Suprapubic skin (tissue), 4 donors: ENCODE results near the gene AMOTL2. TPM values are rescaled to one million over a fixed set of nuclear protein-coding genes. Genes with fewer than 3 reads are reported as not detected.
A peak's percentile ranks its signal among the peaks of the same experiment; 100 is the strongest.

Experiments used
- DNase-seq, 2 donors: peaks; one replicate each; pipeline ENCODE4 v3.0.0-alpha.2; 2019; ENCODE audit warnings: low spot score in 2 of 2
- H3K27ac ChIP-seq: fragments of 200-600 bp; sonication (generic); one replicate; pipeline ENCODE4 v1.5.1; 2019
- H3K27me3 ChIP-seq: fragments of 200-600 bp; sonication (generic); one replicate; pipeline ENCODE4 v1.5.1; 2019
- H3K36me3 ChIP-seq: fragments of 200-600 bp; sonication (generic); one replicate; pipeline ENCODE4 v1.5.1; 2019
- H3K4me1 ChIP-seq: fragments of 200-600 bp; sonication (generic); one replicate; pipeline ENCODE4 v1.5.1; 2019
- H3K4me3 ChIP-seq: fragments of 200-600 bp; sonication (generic); one replicate; pipeline ENCODE4 v1.5.1; 2019; ENCODE audit warnings: mild to moderate bottlenecking
- H3K9me3 ChIP-seq: fragments of 200-600 bp; sonication (generic); one replicate; pipeline ENCODE4 v1.5.1; 2019
- CTCF ChIP-seq, 2 donors: fragments of 200-600 bp in 1 of 2; fragments of 450-650 bp in 1 of 2; sonication (generic) in 1 of 2; IDR thresholded peaks; one replicate each; pipeline ENCODE4 v1.5.1; 2016 to 2019; ENCODE audit warnings: antibody characterized with exemption in 2 of 2, mild to moderate bottlenecking in 1 of 2, moderate library complexity in 1 of 2
- EP300 ChIP-seq: sonication (generic); formaldehyde crosslinking; IDR thresholded peaks from one replicate; pipeline ENCODE4 v1.6.1; 2017; ENCODE audit warnings: antibody characterized with exemption
- POLR2A ChIP-seq, 2 donors: fragments of 450-650 bp; IDR thresholded peaks; one replicate each; pipeline ENCODE4 v1.6.1; 2017; ENCODE audit warnings: antibody characterized with exemption in 2 of 2, mild to moderate bottlenecking in 2 of 2, moderate library complexity in 2 of 2
- POLR2AphosphoS5 ChIP-seq, 3 donors: sonication (generic); formaldehyde crosslinking; IDR thresholded peaks; one replicate each; pipeline ENCODE4 v1.6.1; 2017; ENCODE audit warnings: antibody characterized with exemption in 3 of 3
- WGBS: methylation state at CpG from one replicate; pipeline ENCODE4 v1.1.5; 2018; 5-methylcytosine and 5-hydroxymethylcytosine counted together
- total RNA-seq, 4 donors: library from RNA; depleted of rRNA; stranded (reverse); fragments of >200 nt; gene quantifications; one replicate each; pipeline ENCODE4 v1.1.0, GENCODE V29; 2016

The AMOTL2 gene
- total RNA-seq, 4 donors from 2014 or later = 80.4 to 118 (median 95.8) TPM

- TF ChIP-seq EP300 (no peak), CTCF (IDR thresholded peaks at IDR 0.05) (no peak)
- peak in 1 of 2 donors; percentile 72 for DNase-seq
- H3K9me3 ChIP-seq = no peaks in the 10 kb centered on the region
- no peaks in the 10 kb centered on the region for H3K36me3 ChIP-seq
- WGBS = 76% methylated on average over 4 of the region's 4 CpGs
- peaks cover 13% of the 10 kb centered on the region for H3K4me1 ChIP-seq
- H3K27me3 ChIP-seq = no peaks in the 10 kb centered on the region
- no peak overlapping the region for H3K4me3 ChIP-seq
- H3K27ac ChIP-seq = peak overlapping the region; percentile 77
Measured at GRCh38 chr3:134394380-134394779, 20.1 kb upstream of the AMOTL2 start.

GRCh38 chr3:134393074-134393473, 18.8 kb upstream of the AMOTL2 start:
- Histone ChIP-seq H3K4me1 (peaks cover 18% of the 10 kb centered on the region), H3K4me3 (no peak overlapping the region), H3K9me3 (no peaks in the 10 kb centered on the region), H3K27ac (peak overlapping the region; percentile 64), H3K36me3 (no peaks in the 10 kb centered on the region), H3K27me3 (no peaks in the 10 kb centered on the region)
- TF ChIP-seq EP300 = no peak
- no peak for TF ChIP-seq POLR2A (IDR thresholded peaks at IDR 0.05)
- no peak for TF ChIP-seq CTCF (IDR thresholded peaks at IDR 0.05)
- TF ChIP-seq POLR2AphosphoS5 (IDR thresholded peaks at IDR 0.05) = no peak
- WGBS = 51% methylated on average over 2 of the region's 2 CpGs
- no peak for DNase-seq

- Histone ChIP-seq H3K27me3 (no peaks in the 10 kb centered on the region), H3K4me1 (peaks cover 18% of the 10 kb centered on the region), H3K36me3 (no peaks in the 10 kb centered on the region), H3K27ac (peak overlapping the region; percentile 64), H3K9me3 (no peaks in the 10 kb centered on the region), H3K4me3 (no peak overlapping the region)
- no peak for TF ChIP-seq CTCF (IDR thresholded peaks at IDR 0.05)
- no peak for TF ChIP-seq EP300
- TF ChIP-seq POLR2A (IDR thresholded peaks at IDR 0.05) = no peak
- TF ChIP-seq POLR2AphosphoS5 (IDR thresholded peaks at IDR 0.05) = no peak
- 27% methylated on average over 1 of the region's 1 CpG for WGBS
- peak in 1 of 2 donors; percentile 58 for DNase-seq
Measured at GRCh38 chr3:134392336-134392983, 18.2 kb upstream of the AMOTL2 start.

- Histone ChIP-seq H3K36me3 (no peaks in the 10 kb centered on the region), H3K27me3 (no peaks in the 10 kb centered on the region), H3K4me1 (peaks cover 15% of the 10 kb centered on the region), H3K27ac (no peak overlapping the region), H3K9me3 (no peaks in the 10 kb centered on the region), H3K4me3 (no peak overlapping the region)
- TF ChIP-seq CTCF (IDR thresholded peaks at IDR 0.05) = no peak
- DNase-seq = no peak
- 88% methylated on average over 1 of the region's 1 CpG for WGBS
Measured at GRCh38 chr3:134389865-134390264, 15.6 kb upstream of the AMOTL2 start.

GRCh38 chr3:134388788-134389485, 14.7 kb upstream of the AMOTL2 start:
- DNase-seq = peak in 1 of 2 donors; percentile 70
- no peaks in the 10 kb centered on the region for H3K27me3 ChIP-seq
- TF ChIP-seq EP300 (no peak), POLR2A (IDR thresholded peaks at IDR 0.05) (no peak), CTCF (IDR thresholded peaks at IDR 0.05) (no peak), POLR2AphosphoS5 (IDR thresholded peaks at IDR 0.05) (no peak)
- no peak overlapping the region for H3K4me3 ChIP-seq
- 49% methylated on average over 10 of the region's 10 CpGs for WGBS
- no peaks in the 10 kb centered on the region for H3K9me3 ChIP-seq
- peak overlapping the region; percentile 20 for H3K27ac ChIP-seq
- H3K36me3 ChIP-seq = no peaks in the 10 kb centered on the region
- peaks cover 12% of the 10 kb centered on the region for H3K4me1 ChIP-seq
